ENCODE measurements around the gene CST6.

CST6 gene

GRCh38 chr11:66014804-66015453, 3.1 kb downstream of the CST6 start:
- in situ Hi-C loops (cut with MboI; ENCODE audit: low sequenced_read_pairs, unreplicated experiment) = no loop called here
- DNase-seq (ENCODE audit: low spot score) = no peak
- TF ChIP-seq CTCF (IDR thresholded peaks at IDR 0.05; ENCODE audit: borderline replicate concordance, control extremely low read depth, extremely low read depth, insufficient read depth, missing control alignments) = no peak

- in situ Hi-C loops (cut with MboI; ENCODE audit: low sequenced_read_pairs, unreplicated experiment) = no loop called here
- no peak for TF ChIP-seq CTCF (IDR thresholded peaks at IDR 0.05; ENCODE audit: borderline replicate concordance, control extremely low read depth, extremely low read depth, insufficient read depth, missing control alignments)
- DNase-seq (ENCODE audit: low spot score) = no peak
Observed at GRCh38 chr11:66015454-66015881, 3.7 kb downstream of the CST6 start.

- no peak for DNase-seq (ENCODE audit: low spot score)
- no peak for TF ChIP-seq CTCF (IDR thresholded peaks at IDR 0.05; ENCODE audit: borderline replicate concordance, control extremely low read depth, extremely low read depth, insufficient read depth, missing control alignments)
- in situ Hi-C loops (cut with MboI; ENCODE audit: low sequenced_read_pairs, unreplicated experiment) = no loop called here
Observed at GRCh38 chr11:66015936-66016792, 4.4 kb downstream of the CST6 start.

GRCh38 chr11:66016793-66017177, 5.0 kb downstream of the CST6 start:
- no peak for DNase-seq (ENCODE audit: low spot score)
- in situ Hi-C loops (cut with MboI; ENCODE audit: low sequenced_read_pairs, unreplicated experiment) = no loop called here
- TF ChIP-seq CTCF (IDR thresholded peaks at IDR 0.05; ENCODE audit: borderline replicate concordance, control extremely low read depth, extremely low read depth, insufficient read depth, missing control alignments) = no peak

- TF ChIP-seq CTCF (IDR thresholded peaks at IDR 0.05; ENCODE audit: borderline replicate concordance, control extremely low read depth, extremely low read depth, insufficient read depth, missing control alignments) = no peak
- no peak for DNase-seq (ENCODE audit: low spot score)
- in situ Hi-C loops (cut with MboI; ENCODE audit: low sequenced_read_pairs, unreplicated experiment) = no loop called here
Observed at GRCh38 chr11:66017321-66017720, 5.5 kb downstream of the CST6 start.

- in situ Hi-C loops (cut with MboI; ENCODE audit: low sequenced_read_pairs, unreplicated experiment) = no loop called here
- peak; percentile 25 for DNase-seq (ENCODE audit: low spot score)
- no peak for TF ChIP-seq CTCF (IDR thresholded peaks at IDR 0.05; ENCODE audit: borderline replicate concordance, control extremely low read depth, extremely low read depth, insufficient read depth, missing control alignments)
Observed at GRCh38 chr11:66020212-66020611, 8.4 kb downstream of the CST6 start.
